GM18502 (cell line): ENCODE data around the gene HIP1.
"Not testable (repeated sequence)": the region's sequence is repeated elsewhere in the genome, so short reads cannot be mapped to it uniquely, and the experiment has no call there.

Source experiments
- ATAC-seq: cut with Tn5 transposase; IDR thresholded peaks from one replicate; pipeline ENCODE4 v1.9.1; 2021; ENCODE audit warnings: mild to moderate bottlenecking; ENCODE audit not compliant: unreplicated experiment, poor library complexity

Gene HIP1

GRCh38 chr7:75738604-75738974 lies at the start of gene HIP1:
Gene HIP1, minus strand, starts transcription at chr7:75738941. Its CDS starts 21 bp downstream, at chr7:75738920.
- ATAC-seq, result no peak

- ATAC-seq, result not testable (repeated sequence)
Observed at GRCh38 chr7:75788154-75788847, 49.6 kb upstream of the HIP1 start.

- not testable (repeated sequence) for ATAC-seq
Observed at GRCh38 chr7:75783058-75783457, 44.3 kb upstream of the HIP1 start.

- ATAC-seq, result not testable (repeated sequence)
Observed at GRCh38 chr7:75780647-75781273, 42.0 kb upstream of the HIP1 start.

GRCh38 chr7:75779516-75779915 lies 40.8 kb upstream of the HIP1 start:
- ATAC-seq, result not testable (repeated sequence)

GRCh38 chr7:75779035-75779434 lies 40.3 kb upstream of the HIP1 start:
- not testable (repeated sequence) for ATAC-seq

- no peak for ATAC-seq
Observed at GRCh38 chr7:75776295-75776971, 37.7 kb upstream of the HIP1 start.

- ATAC-seq, result not testable (repeated sequence)
Observed at GRCh38 chr7:75773958-75774357, 35.2 kb upstream of the HIP1 start.

- no peak for ATAC-seq
Observed at GRCh38 chr7:75772081-75773077, 33.6 kb upstream of the HIP1 start, which contains the start of gene CCL26. Gene CCL26, minus strand, starts transcription at chr7:75772211. Its CDS starts 35 bp downstream, at chr7:75772176.

GRCh38 chr7:75771224-75771623 lies 32.5 kb upstream of the HIP1 start:
- no peak for ATAC-seq

- no peak for ATAC-seq
Observed at GRCh38 chr7:75762350-75762917, 23.7 kb upstream of the HIP1 start.

GRCh38 chr7:75761801-75762200 lies 23.1 kb upstream of the HIP1 start:
- not testable (repeated sequence) for ATAC-seq

GRCh38 chr7:75758491-75758890 lies 19.8 kb upstream of the HIP1 start:
- no peak for ATAC-seq

GRCh38 chr7:75757860-75758259 lies 19.1 kb upstream of the HIP1 start:
- ATAC-seq, result no peak

GRCh38 chr7:75756991-75757676 lies 18.4 kb upstream of the HIP1 start:
- ATAC-seq, result no peak

GRCh38 chr7:75756206-75756990 lies 17.7 kb upstream of the HIP1 start:
- no peak for ATAC-seq

- ATAC-seq, result no peak
Observed at GRCh38 chr7:75743455-75743859, 4.7 kb upstream of the HIP1 start.

- ATAC-seq, result no peak
Observed at GRCh38 chr7:75740846-75741497, 2.2 kb upstream of the HIP1 start.
